Hepatocyte (in vitro differentiated cells): Measurements from ENCODE around the gene N4BP2L1. TPM values are rescaled to one million over a fixed set of nuclear protein-coding genes. Genes with fewer than 3 reads are reported as not detected.
"Not testable (repeated sequence)": the region's sequence is repeated elsewhere in the genome, so short reads cannot be mapped to it uniquely, and the experiment has no call there.

Experiments used
- DNase-seq: peaks from one replicate; pipeline ENCODE4 v3.0.0-alpha.2; 2016; ENCODE audit warnings: low spot score
- H2AFZ ChIP-seq: fragments of 200-600 bp; sonication (generic); 2 replicates; pipeline ENCODE4 v1.6.0; 2016; ENCODE audit warnings: antibody characterized with exemption, mild to moderate bottlenecking
- H3K27ac ChIP-seq: fragments of 200-600 bp; sonication (generic); 2 replicates; pipeline ENCODE4 v1.5.1; 2016; ENCODE audit warnings: mild to moderate bottlenecking
- H3K27me3 ChIP-seq: fragments of 200-600 bp; sonication (generic); 2 replicates; pipeline ENCODE4 v1.6.1; 2016
- H3K36me3 ChIP-seq: fragments of 200-600 bp; sonication (generic); replicated peaks from 2 replicates; pipeline ENCODE4 v1.5.1; 2016; ENCODE audit warnings: low read depth; ENCODE audit not compliant: insufficient read depth
- H3K4me1 ChIP-seq: fragments of 200-600 bp; sonication (generic); 2 replicates; pipeline ENCODE4 v1.5.1; 2016; ENCODE audit warnings: mild to moderate bottlenecking, moderate library complexity; ENCODE audit not compliant: insufficient read depth
- H3K4me2 ChIP-seq: fragments of 200-600 bp; sonication (generic); 2 replicates; pipeline ENCODE4 v1.6.0; 2016
- H3K4me3 ChIP-seq: fragments of 200-600 bp; sonication (generic); 2 replicates; pipeline ENCODE4 v1.5.1; 2016; ENCODE audit warnings: mild to moderate bottlenecking
- H3K79me2 ChIP-seq: fragments of 200-600 bp; sonication (generic); 2 replicates; pipeline ENCODE4 v1.6.0; 2017; ENCODE audit warnings: mild to moderate bottlenecking
- H3K9me2 ChIP-seq: fragments of 200-600 bp; sonication (generic); replicated peaks from 2 replicates; pipeline ENCODE4 v1.6.0; 2017; ENCODE audit warnings: mild to moderate bottlenecking; ENCODE audit not compliant: insufficient read depth
- H3K9me3 ChIP-seq: fragments of 200-600 bp; sonication (generic); 2 replicates; pipeline ENCODE4 v1.5.1; 2016; ENCODE audit warnings: low read depth, mild to moderate bottlenecking
- H4K20me1 ChIP-seq: fragments of 200-600 bp; sonication (generic); 2 replicates; pipeline ENCODE4 v1.6.0; 2016; ENCODE audit warnings: mild to moderate bottlenecking; ENCODE audit not compliant: insufficient read depth, poor library complexity, severe bottlenecking
- EZH2 ChIP-seq: fragments of 200-600 bp; sonication (generic); IDR thresholded peaks from 2 replicates; pipeline ENCODE4 v1.6.1; 2016; ENCODE audit warnings: antibody characterized with exemption, mild to moderate bottlenecking, borderline replicate concordance
- EZH2phosphoT487 ChIP-seq: fragments of 200-600 bp; sonication (generic); IDR thresholded peaks from one replicate; pipeline ENCODE4 v1.6.1; 2018; ENCODE audit warnings: antibody characterized with exemption, mild to moderate bottlenecking, low read depth, moderate library complexity; ENCODE audit not compliant: unreplicated experiment, severe bottlenecking
- WGBS: methylation state at CpG from one replicate; pipeline ENCODE4 v1.1.6; 2016; ENCODE audit warnings: low lambda C conversion rate; ENCODE audit errors: missing lambda C conversion rate; 5-methylcytosine and 5-hydroxymethylcytosine counted together
- polyA plus RNA-seq: library from polyadenylated mRNA; unstranded; fragments of >200 nt; fragmentation: Nextera tagmentation; extraction: Ambion mirVana; gene quantifications from 2 replicates; pipeline ENCODE4 v1.2.1, GENCODE V29; 2016
- small RNA-seq: library from RNA; depleted of rRNA; stranded (forward); fragments of <200 nt; gene quantifications from one replicate; pipeline ENCODE3, GENCODE V24; 2014
- total RNA-seq: library from RNA; depleted of rRNA; stranded (reverse); fragments of >200 nt; gene quantifications from 2 replicates; pipeline ENCODE4 v1.2.3, GENCODE V29; 2014
- TF ChIP-seq, protein P1 (sequence below): fragments of 200-600 bp; sonication (generic); IDR thresholded peaks from 2 replicates; pipeline ENCODE4 v1.5.1; 2016; ENCODE audit warnings: antibody characterized with exemption, mild to moderate bottlenecking; ENCODE audit not compliant: poor library complexity

N4BP2L1 gene
- total and polyA plus RNA-seq, 2 experiments from 2014 or later = 4.8 to 7.1 TPM

DNA sequence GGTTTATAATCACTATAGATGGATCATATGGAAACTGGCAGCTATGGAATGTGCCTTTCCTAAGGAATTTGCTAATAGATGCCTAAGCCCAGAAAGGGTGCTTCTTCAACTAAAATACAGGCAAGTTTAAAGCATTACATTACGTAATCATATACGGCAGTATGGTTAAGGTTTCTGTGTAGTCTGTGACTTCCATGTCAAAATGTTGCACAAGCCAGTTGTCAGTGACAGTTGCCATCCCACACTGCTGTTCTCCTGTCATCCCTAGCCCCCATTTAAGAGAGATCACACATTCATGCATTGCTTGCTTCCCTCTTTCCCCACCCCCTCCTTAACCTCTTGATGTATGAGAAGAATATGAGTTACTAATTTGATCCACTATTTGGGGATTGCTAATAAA, 65.4 kb downstream of the N4BP2L1 start:
- no peaks in the 10 kb centered on the region for H3K79me2 ChIP-seq
- no peaks in the 10 kb centered on the region for H3K36me3 ChIP-seq
- 87% methylated on average over 2 of the region's 2 CpGs for WGBS

GRCh38 chr13:32355935-32356334, 72.0 kb downstream of the N4BP2L1 start:
- not testable (repeated sequence) for H3K27me3 ChIP-seq

More for the DNA sequence above, 65.4 kb downstream of the N4BP2L1 start:
- no peak overlapping the region for H3K4me3 ChIP-seq
- H3K9me2 ChIP-seq = no peaks in the 10 kb centered on the region
- no peak for TF ChIP-seq EZH2phosphoT487
- no peak for TF ChIP-seq EZH2
- TF ChIP-seq, protein P1, sequence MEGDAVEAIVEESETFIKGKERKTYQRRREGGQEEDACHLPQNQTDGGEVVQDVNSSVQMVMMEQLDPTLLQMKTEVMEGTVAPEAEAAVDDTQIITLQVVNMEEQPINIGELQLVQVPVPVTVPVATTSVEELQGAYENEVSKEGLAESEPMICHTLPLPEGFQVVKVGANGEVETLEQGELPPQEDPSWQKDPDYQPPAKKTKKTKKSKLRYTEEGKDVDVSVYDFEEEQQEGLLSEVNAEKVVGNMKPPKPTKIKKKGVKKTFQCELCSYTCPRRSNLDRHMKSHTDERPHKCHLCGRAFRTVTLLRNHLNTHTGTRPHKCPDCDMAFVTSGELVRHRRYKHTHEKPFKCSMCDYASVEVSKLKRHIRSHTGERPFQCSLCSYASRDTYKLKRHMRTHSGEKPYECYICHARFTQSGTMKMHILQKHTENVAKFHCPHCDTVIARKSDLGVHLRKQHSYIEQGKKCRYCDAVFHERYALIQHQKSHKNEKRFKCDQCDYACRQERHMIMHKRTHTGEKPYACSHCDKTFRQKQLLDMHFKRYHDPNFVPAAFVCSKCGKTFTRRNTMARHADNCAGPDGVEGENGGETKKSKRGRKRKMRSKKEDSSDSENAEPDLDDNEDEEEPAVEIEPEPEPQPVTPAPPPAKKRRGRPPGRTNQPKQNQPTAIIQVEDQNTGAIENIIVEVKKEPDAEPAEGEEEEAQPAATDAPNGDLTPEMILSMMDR = no peak
- no peaks in the 10 kb centered on the region for H4K20me1 ChIP-seq
- no peaks in the 10 kb centered on the region for H3K9me3 ChIP-seq
- no peak overlapping the region for H3K4me2 ChIP-seq
- H3K27me3 ChIP-seq = no peaks in the 10 kb centered on the region
- no peaks in the 10 kb centered on the region for H3K4me1 ChIP-seq
- H3K27ac ChIP-seq = no peak overlapping the region
- DNase-seq = no peak
- H2AFZ ChIP-seq = no peak overlapping the region

GRCh38 chr13:32354040-32354439, 73.9 kb downstream of the N4BP2L1 start:
- no peak overlapping the region for H3K27ac ChIP-seq
- H2AFZ ChIP-seq = no peak overlapping the region
- DNase-seq = no peak
- TF ChIP-seq EZH2 (no peak), EZH2phosphoT487 (no peak)
- TF ChIP-seq, protein P1 = no peak
- no peaks in the 10 kb centered on the region for H3K27me3 ChIP-seq
- H3K9me2 ChIP-seq = no peaks in the 10 kb centered on the region
- H3K4me3 ChIP-seq = no peak overlapping the region
- WGBS = 100% methylated on average over 1 of the region's 1 CpG
- no peaks in the 10 kb centered on the region for H3K36me3 ChIP-seq
- no peak overlapping the region for H3K4me2 ChIP-seq
- H3K79me2 ChIP-seq = no peaks in the 10 kb centered on the region
- no peaks in the 10 kb centered on the region for H3K4me1 ChIP-seq
- no peaks in the 10 kb centered on the region for H3K9me3 ChIP-seq
- H4K20me1 ChIP-seq = no peaks in the 10 kb centered on the region

More at GRCh38 chr13:32355935-32356334, 72.0 kb downstream of the N4BP2L1 start:
- not testable (repeated sequence) for DNase-seq, H3K4me3 ChIP-seq, H3K79me2 ChIP-seq, H2AFZ ChIP-seq, H3K9me3 ChIP-seq, H3K9me2 ChIP-seq, H3K4me1 ChIP-seq, H3K4me2 ChIP-seq, H3K27ac ChIP-seq, H3K36me3 ChIP-seq, H4K20me1 ChIP-seq
- WGBS = 99% methylated on average over 8 of the region's 8 CpGs

DNA sequence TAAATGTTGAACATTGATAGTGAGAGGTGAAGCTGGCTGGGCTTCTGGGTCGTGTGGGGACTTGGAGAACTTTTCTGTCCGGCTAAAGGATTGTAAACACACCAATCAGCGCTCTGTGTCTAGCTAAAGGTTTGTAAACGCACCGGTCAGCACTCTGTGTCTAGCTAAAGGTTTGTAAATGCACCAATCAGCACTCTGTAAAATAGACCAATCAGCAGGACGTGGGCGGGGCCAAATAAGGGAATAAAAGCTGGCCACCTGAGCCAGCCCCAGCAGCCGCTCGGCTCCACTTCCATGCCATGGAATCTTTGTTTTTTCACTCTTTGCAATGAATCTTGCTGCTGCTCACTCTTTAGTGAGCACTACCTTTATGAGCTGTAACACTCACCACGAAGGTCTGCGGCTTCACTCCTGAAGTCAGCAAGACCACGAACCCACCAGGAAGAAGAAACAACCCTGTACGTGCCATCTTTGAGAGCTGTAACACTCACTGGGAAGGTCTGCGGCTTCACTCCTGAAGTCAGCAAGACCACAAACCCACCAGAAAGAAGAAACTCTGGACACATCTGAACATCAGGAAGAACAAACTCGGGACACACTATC, 77.0 kb downstream of the N4BP2L1 start:
- not testable (repeated sequence) for H3K9me2 ChIP-seq, H4K20me1 ChIP-seq, H3K9me3 ChIP-seq, H3K27ac ChIP-seq, H3K4me2 ChIP-seq, H3K36me3 ChIP-seq, DNase-seq, H3K27me3 ChIP-seq, H3K4me1 ChIP-seq, H3K79me2 ChIP-seq, H2AFZ ChIP-seq, H3K4me3 ChIP-seq
- 99% methylated on average over 15 of the region's 15 CpGs for WGBS

Small RNA genes within 50 kb of the gene (small RNA-seq; reads per million reads assigned to genes)
- not detected for gene RF00190

Other genes starting within 250 kb of the N4BP2L1 start
- gene ZAR1L, start 112.8 kb downstream of the N4BP2L1 start, total RNA-seq = not detected in 2 replicates
- not detected in 2 replicates for gene ZAR1L, start 112.8 kb downstream of the N4BP2L1 start, polyA plus RNA-seq
- 2.4 and 2.8 TPM in 2 replicates for gene BRCA2, start 112.6 kb downstream of the N4BP2L1 start, total RNA-seq
- gene BRCA2, start 112.6 kb downstream of the N4BP2L1 start, polyA plus RNA-seq = 1.4 and 2.9 TPM in 2 replicates
- 106 and 138 TPM in 2 replicates for gene N4BP2L2, start 110.7 kb upstream of the N4BP2L1 start, total RNA-seq
- 102 and 131 TPM in 2 replicates for gene N4BP2L2, start 110.7 kb upstream of the N4BP2L1 start, polyA plus RNA-seq
- 34.0 and 36.2 TPM in 2 replicates for gene PDS5B, start 158.3 kb upstream of the N4BP2L1 start, total RNA-seq
- gene PDS5B, start 158.3 kb upstream of the N4BP2L1 start, polyA plus RNA-seq = 12.8 and 16.6 TPM in 2 replicates